Keratinocyte (primary cell): Measurements from ENCODE around the gene COL25A1. TPM values are rescaled to one million over a fixed set of nuclear protein-coding genes. Genes with fewer than 3 reads are reported as not detected.

Experiments
- DNase-seq: peaks from one replicate; pipeline ENCODE4 v3.0.0-alpha.2; 2011; ENCODE audit warnings: low read depth, missing footprints, low spot score
- FAIRE-seq: peaks from 2 replicates; lab custom pipeline; 2011; peaks lifted over from hg19 to GRCh38; lab: Jason Lieb, UNC
- H2AFZ ChIP-seq: 2 replicates; pipeline ENCODE4 v1.6.0; 2012; ENCODE audit warnings: low read length, control low read depth, inconsistent platforms; ENCODE audit not compliant: control insufficient read depth
- H3K27ac ChIP-seq: 2 replicates; pipeline ENCODE4 v1.5.1; 2011; ENCODE audit warnings: low read length; ENCODE audit not compliant: control insufficient read depth, insufficient read depth
- H3K27me3 ChIP-seq: 3 replicates; pipeline ENCODE4 v1.6.0; 2011; ENCODE audit warnings: low read length; ENCODE audit not compliant: control insufficient read depth, insufficient read depth; ENCODE audit errors: extremely low read depth
- H3K36me3 ChIP-seq, 2 experiments: 2 replicates in 1 of 2; 3 replicates in 1 of 2; pipeline ENCODE4 v1.5.1; 2011; ENCODE audit warnings: low read length in 2 of 2, mild to moderate bottlenecking in 1 of 2; ENCODE audit not compliant: control insufficient read depth in 2 of 2, insufficient read depth in 2 of 2; ENCODE audit errors: extremely low read depth in 1 of 2
- H3K4me1 ChIP-seq: 3 replicates; pipeline ENCODE4 v1.5.1; 2011; ENCODE audit warnings: low read length; ENCODE audit not compliant: control insufficient read depth, insufficient read depth; ENCODE audit errors: extremely low read depth
- H3K4me2 ChIP-seq: 3 replicates; pipeline ENCODE4 v1.6.0; 2011; ENCODE audit warnings: low read depth, low read length; ENCODE audit not compliant: control insufficient read depth, insufficient read depth; ENCODE audit errors: extremely low read depth
- H3K4me3 ChIP-seq, 3 experiments: fragments of 200-600 bp in 1 of 3; sonication (generic) in 1 of 3; 2 replicates in 2 of 3; 3 replicates in 1 of 3; pipeline ENCODE4 v1.5.1; 2011 to 2016; ENCODE audit warnings: low read length in 3 of 3, mild to moderate bottlenecking in 3 of 3, control low read depth in 2 of 3, inconsistent platforms in 1 of 3, low read depth in 1 of 3, mixed read lengths in 1 of 3, mixed run types in 1 of 3, moderate library complexity in 1 of 3; ENCODE audit not compliant: control insufficient read depth in 2 of 3, insufficient read depth in 2 of 3; ENCODE audit errors: extremely low read depth in 1 of 3
- H3K79me2 ChIP-seq: 2 replicates; pipeline ENCODE4 v1.6.0; 2012; ENCODE audit warnings: low read length; ENCODE audit not compliant: control insufficient read depth, insufficient read depth
- H3K9ac ChIP-seq: 3 replicates; pipeline ENCODE4 v1.6.0; 2011; ENCODE audit warnings: low read length; ENCODE audit not compliant: control insufficient read depth, insufficient read depth; ENCODE audit errors: extremely low read depth
- H3K9me1 ChIP-seq: 3 replicates; pipeline ENCODE4 v1.6.0; 2011; ENCODE audit warnings: low read length; ENCODE audit not compliant: control insufficient read depth, insufficient read depth; ENCODE audit errors: extremely low read depth
- H3K9me3 ChIP-seq: 2 replicates; pipeline ENCODE4 v1.5.1; 2012; ENCODE audit warnings: low read depth, low read length; ENCODE audit not compliant: control insufficient read depth
- H4K20me1 ChIP-seq: 3 replicates; pipeline ENCODE4 v1.6.0; 2011; ENCODE audit warnings: low read length; ENCODE audit not compliant: control insufficient read depth, insufficient read depth; ENCODE audit errors: extremely low read depth
- EZH2 ChIP-seq: IDR thresholded peaks from one replicate; pipeline ENCODE4 v1.6.1; 2012; ENCODE audit warnings: inconsistent platforms, mild to moderate bottlenecking, low read length, moderate library complexity
- dilution Hi-C: fragments of 300-500 bp; cut with MboI; formaldehyde crosslinking; loops from one replicate; pipeline ENCODE4 v1.7.0; 2020; ENCODE audit warnings: low sequenced_read_pairs; ENCODE audit not compliant: extremely low pct_ligation_motif_present
- polyA plus RNA-seq, 5 experiments: library from polyadenylated mRNA; depleted of rRNA in 3 of 5; stranded (reverse) in 3 of 5; stranded (forward) in 1 of 5; unstranded in 1 of 5; fragments of >200 nt; gene quantifications; 1 replicate in 1 of 5; 2 replicates in 3 of 5; 3 replicates in 1 of 5; pipeline versions ENCODE4 v1.2.1 to v1.2.3, GENCODE V29; 2011 to 2012; ENCODE audit warnings: missing spikeins in 2 of 5, low read depth in 1 of 5, low replicate concordance in 1 of 5
- TF ChIP-seq, protein P1 (sequence below), 3 experiments: IDR thresholded peaks in 1 of 3; conservative IDR thresholded peaks in 1 of 3; optimal IDR thresholded peaks in 1 of 3; 2 replicates in 2 of 3; 3 replicates in 1 of 3; pipeline versions ENCODE3 to v1.5.1; 2011; ENCODE audit warnings: low read length in 3 of 3, mild to moderate bottlenecking in 3 of 3, moderate library complexity in 2 of 3, control low read depth in 1 of 3, inconsistent platforms in 1 of 3; ENCODE audit not compliant: insufficient read depth in 2 of 3; ENCODE audit errors: extremely low read depth in 1 of 3

Gene COL25A1
- polyA plus RNA-seq, 1 donor (not counting 4 experiments of a cell fraction or from before 2014, with no cell fraction given) = not detected

DNA sequence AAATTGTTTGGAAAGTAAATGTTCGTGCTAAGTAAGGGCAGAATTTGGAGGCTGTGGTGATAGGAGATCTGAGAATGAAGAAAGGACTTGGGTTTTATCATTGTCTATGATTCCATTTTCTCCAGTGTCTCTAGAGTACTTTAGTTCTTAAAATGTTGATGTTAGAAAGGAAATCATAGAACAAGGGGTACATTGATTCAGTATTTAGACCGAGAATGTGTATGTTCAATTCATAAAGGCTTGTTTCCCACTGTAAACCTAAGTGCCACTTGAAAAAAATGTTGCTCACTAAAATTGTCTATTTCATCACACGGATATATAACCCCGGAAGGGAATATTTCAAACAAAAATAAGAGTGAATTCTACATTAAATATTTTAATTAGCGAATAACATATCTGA is 380.3 kb downstream of the COL25A1 start:
- no peaks in the 10 kb centered on the region for H4K20me1 ChIP-seq
- no peaks in the 10 kb centered on the region for H3K79me2 ChIP-seq
- TF ChIP-seq, protein P1, sequence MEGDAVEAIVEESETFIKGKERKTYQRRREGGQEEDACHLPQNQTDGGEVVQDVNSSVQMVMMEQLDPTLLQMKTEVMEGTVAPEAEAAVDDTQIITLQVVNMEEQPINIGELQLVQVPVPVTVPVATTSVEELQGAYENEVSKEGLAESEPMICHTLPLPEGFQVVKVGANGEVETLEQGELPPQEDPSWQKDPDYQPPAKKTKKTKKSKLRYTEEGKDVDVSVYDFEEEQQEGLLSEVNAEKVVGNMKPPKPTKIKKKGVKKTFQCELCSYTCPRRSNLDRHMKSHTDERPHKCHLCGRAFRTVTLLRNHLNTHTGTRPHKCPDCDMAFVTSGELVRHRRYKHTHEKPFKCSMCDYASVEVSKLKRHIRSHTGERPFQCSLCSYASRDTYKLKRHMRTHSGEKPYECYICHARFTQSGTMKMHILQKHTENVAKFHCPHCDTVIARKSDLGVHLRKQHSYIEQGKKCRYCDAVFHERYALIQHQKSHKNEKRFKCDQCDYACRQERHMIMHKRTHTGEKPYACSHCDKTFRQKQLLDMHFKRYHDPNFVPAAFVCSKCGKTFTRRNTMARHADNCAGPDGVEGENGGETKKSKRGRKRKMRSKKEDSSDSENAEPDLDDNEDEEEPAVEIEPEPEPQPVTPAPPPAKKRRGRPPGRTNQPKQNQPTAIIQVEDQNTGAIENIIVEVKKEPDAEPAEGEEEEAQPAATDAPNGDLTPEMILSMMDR (optimal IDR thresholded peaks at IDR 0.05 in 1 of 3, IDR thresholded peaks at IDR 0.05 in 1 of 3, conservative IDR thresholded peaks at IDR 0.05 in 1 of 3; ENCODE audit: extremely low read depth in 1 of 3, insufficient read depth in 2 of 3, low read length in 3 of 3) = no peak
- TF ChIP-seq EZH2 = no peak
- no peak overlapping the region for H3K4me3 ChIP-seq
- no peak overlapping the region for H3K9ac ChIP-seq
- H3K9me1 ChIP-seq = no peaks in the 10 kb centered on the region
- no peak overlapping the region for H3K27ac ChIP-seq
- dilution Hi-C loops = no loop called here
- no peaks in the 10 kb centered on the region for H3K36me3 ChIP-seq
- no peak for FAIRE-seq
- no peaks in the 10 kb centered on the region for H3K4me1 ChIP-seq
- DNase-seq = no peak
- H3K27me3 ChIP-seq = peaks cover 5% of the 10 kb centered on the region
- H2AFZ ChIP-seq = no peak overlapping the region
- H3K9me3 ChIP-seq = no peaks in the 10 kb centered on the region
- H3K4me2 ChIP-seq = no peak overlapping the region

DNA sequence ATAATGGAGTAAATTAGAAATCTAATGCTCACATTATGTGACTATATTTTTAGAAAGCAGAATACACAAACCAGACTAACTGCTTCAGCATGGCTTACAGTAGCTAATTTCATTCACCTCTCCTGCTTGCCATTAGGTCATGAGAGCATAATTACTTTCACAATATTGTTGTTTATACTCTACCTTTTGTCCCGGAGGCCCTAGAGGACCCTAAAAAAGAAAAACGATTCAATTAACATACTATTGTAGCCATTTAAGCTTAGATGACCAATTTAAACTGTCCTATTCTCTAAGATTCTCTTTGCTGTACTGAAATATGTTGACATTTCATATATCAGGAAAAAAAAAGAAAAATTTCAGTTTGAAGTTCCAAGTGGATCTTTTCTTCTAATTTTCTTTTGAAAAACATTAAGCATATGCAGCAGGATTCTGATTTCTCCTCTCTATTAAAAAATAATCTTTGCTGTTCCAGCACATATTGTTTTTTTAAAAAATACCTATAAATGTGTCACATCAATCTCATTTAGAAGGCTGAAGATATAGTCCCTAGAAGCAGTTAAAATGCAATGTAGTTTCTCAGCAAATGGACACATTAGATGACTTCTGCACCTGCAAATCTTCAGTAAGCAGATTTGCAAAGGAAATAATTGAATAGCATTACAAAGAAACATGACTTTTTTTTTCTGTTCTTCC is 381.9 kb downstream of the COL25A1 start:
- FAIRE-seq = no peak
- no peak for DNase-seq
- TF ChIP-seq EZH2 = no peak
- TF ChIP-seq, protein P1 (optimal IDR thresholded peaks at IDR 0.05 in 1 of 3, IDR thresholded peaks at IDR 0.05 in 1 of 3, conservative IDR thresholded peaks at IDR 0.05 in 1 of 3; ENCODE audit: extremely low read depth in 1 of 3, insufficient read depth in 2 of 3, low read length in 3 of 3) = no peak
- no peaks in the 10 kb centered on the region for H3K9me3 ChIP-seq
- H3K36me3 ChIP-seq = no peaks in the 10 kb centered on the region
- H3K27ac ChIP-seq = no peak overlapping the region
- no peaks in the 10 kb centered on the region for H3K9me1 ChIP-seq
- H2AFZ ChIP-seq = no peak overlapping the region
- no peak overlapping the region for H3K4me2 ChIP-seq
- H4K20me1 ChIP-seq = no peaks in the 10 kb centered on the region
- no peak overlapping the region for H3K9ac ChIP-seq
- no peak overlapping the region for H3K4me3 ChIP-seq
- no peaks in the 10 kb centered on the region for H3K79me2 ChIP-seq
- dilution Hi-C loops = no loop called here
- H3K27me3 ChIP-seq = peaks cover 5% of the 10 kb centered on the region
- no peaks in the 10 kb centered on the region for H3K4me1 ChIP-seq
